GM10248 (cell line): Measurements from ENCODE around the gene HGF.

Experiments
- CTCF ChIA-PET: fragments of 300-600 bp; sonication (Branson Sonifier 250); formaldehyde crosslinking; extraction: SDS; loops from one replicate; lab custom pipeline; 2021; ENCODE audit warnings: antibody characterized with exemption; lab: Yijun Ruan, JAX
- POLR2A ChIA-PET: fragments of 350-650 bp; sonication (Branson Sonifier 250); formaldehyde crosslinking; extraction: SDS; loops from one replicate; lab custom pipeline; 2020; ENCODE audit warnings: antibody characterized with exemption; lab: Yijun Ruan, JAX
- DNase-seq: peaks from one replicate; pipeline ENCODE4 v3.0.0; 2012; ENCODE audit errors: extremely low spot score
- TF ChIP-seq, protein P1 (sequence below): IDR thresholded peaks from 2 replicates; pipeline ENCODE4 v1.5.1; 2012; ENCODE audit warnings: mild to moderate bottlenecking, low read depth; ENCODE audit errors: extremely low read depth, missing control alignments, control extremely low read depth

The HGF gene

DNA sequence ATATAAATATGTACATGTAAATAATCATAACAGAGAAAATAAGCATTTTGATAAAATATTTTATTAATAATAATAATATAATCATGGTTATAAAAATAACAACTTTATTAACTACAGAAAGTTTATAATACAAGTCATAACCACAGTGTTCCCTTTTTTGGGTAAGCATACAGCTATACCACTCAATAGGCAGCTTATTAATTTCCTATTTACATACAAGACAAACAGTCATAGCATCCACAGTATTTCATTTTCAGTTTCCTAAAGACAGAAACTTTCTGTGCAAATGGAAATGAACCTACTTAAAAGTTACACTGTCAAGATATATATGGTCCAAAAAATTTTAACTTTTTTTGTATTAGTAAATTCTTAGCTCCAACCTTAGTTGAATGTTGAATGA lies 70.9 kb downstream of the HGF start:
- ChIA-PET CTCF (no interaction called here), POLR2A (no interaction called here)
- no peak for DNase-seq
- TF ChIP-seq, protein P1, sequence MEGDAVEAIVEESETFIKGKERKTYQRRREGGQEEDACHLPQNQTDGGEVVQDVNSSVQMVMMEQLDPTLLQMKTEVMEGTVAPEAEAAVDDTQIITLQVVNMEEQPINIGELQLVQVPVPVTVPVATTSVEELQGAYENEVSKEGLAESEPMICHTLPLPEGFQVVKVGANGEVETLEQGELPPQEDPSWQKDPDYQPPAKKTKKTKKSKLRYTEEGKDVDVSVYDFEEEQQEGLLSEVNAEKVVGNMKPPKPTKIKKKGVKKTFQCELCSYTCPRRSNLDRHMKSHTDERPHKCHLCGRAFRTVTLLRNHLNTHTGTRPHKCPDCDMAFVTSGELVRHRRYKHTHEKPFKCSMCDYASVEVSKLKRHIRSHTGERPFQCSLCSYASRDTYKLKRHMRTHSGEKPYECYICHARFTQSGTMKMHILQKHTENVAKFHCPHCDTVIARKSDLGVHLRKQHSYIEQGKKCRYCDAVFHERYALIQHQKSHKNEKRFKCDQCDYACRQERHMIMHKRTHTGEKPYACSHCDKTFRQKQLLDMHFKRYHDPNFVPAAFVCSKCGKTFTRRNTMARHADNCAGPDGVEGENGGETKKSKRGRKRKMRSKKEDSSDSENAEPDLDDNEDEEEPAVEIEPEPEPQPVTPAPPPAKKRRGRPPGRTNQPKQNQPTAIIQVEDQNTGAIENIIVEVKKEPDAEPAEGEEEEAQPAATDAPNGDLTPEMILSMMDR = no peak

- DNase-seq = no peak
- CTCF ChIA-PET = no interaction called here
Observed at GRCh38 chr7:81694711-81695110, 75.1 kb downstream of the HGF start.

GRCh38 chr7:81693894-81694293 lies 76.0 kb downstream of the HGF start:
- CTCF ChIA-PET = interaction anchor here (1.9 kb wide), 1 partner anchor 9 kb away, joined by 5 read pairs; no protein-coding TSS in a partner anchor
- POLR2A ChIA-PET = no interaction called here
- no peak for DNase-seq
- TF ChIP-seq, protein P1 = no peak

More at GRCh38 chr7:81694711-81695110, 75.1 kb downstream of the HGF start:
- TF ChIP-seq, protein P1 = no peak
- POLR2A ChIA-PET = no interaction called here

DNA sequence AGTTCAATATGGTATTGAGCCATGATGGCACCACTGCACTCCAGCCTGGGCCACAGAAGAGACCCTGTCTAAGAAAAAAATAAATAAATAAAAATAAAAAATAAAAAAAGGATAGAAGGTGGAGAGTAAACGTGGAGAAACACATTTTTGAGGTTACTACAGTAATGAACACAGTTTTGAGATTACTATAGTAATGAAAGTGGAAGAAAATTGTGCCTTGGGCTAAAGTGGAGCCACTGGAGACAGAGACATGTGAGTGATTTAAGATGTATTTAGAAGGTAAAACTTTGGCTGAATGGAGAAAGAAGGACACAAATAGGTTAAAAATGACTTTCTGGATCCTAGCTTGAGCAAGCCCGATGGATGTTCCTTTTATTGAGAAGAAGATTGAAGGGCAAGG lies 76.8 kb downstream of the HGF start:
- DNase-seq = no peak
- CTCF ChIA-PET = interaction anchor here (1.9 to 3.1 kb wide), 2 partner anchors 9 to 13 kb away, joined by 5 to 9 read pairs; no protein-coding TSS in a partner anchor
- POLR2A ChIA-PET = no interaction called here
- TF ChIP-seq, protein P1 = no peak

- no peak for DNase-seq
- CTCF ChIA-PET = interaction anchor here (1.9 to 3.1 kb wide), 2 partner anchors 8 to 12 kb away, joined by 5 to 9 read pairs; no protein-coding TSS in a partner anchor
- POLR2A ChIA-PET = no interaction called here
- TF ChIP-seq, protein P1 = no peak
Observed at GRCh38 chr7:81692146-81692905, 77.5 kb downstream of the HGF start.

DNA sequence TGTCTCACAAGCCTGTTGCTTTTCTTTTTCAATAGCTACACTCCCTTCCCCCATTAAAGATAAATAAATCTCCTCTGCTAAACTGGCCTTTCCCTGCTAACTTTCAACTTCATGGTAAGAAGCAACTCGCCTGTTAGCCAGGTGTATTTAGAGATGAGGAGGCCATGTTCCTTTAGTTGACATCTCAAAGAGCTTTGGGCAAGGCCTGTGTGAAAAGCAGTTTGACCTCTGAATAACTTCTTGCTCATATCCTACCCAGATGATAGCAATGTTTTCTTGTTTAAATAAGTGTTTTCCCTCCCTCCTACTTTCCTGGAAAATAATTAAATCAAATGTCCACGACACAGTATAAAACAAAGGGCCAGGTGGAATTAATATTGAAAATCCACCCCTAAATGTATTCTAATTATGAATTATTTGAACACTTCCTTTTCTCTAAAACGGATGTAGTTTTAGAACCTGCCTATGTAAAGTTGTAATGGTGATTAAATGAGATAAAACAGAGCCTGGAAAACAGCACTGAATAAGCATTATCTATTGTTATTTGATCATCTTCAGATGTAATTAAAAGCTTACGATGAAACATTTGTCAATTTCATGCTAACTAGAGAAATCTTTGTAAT lies 78.5 kb downstream of the HGF start:
- TF ChIP-seq, protein P1 = no peak
- ChIA-PET POLR2A (no interaction called here), CTCF (interaction anchor here (3.1 kb wide), 1 partner anchor 11 kb away, joined by 9 read pairs; no protein-coding TSS in a partner anchor)
- no peak for DNase-seq
